HL-60 (cell line): ENCODE measurements around the gene ACD.

Source experiments
- CTCF ChIP-seq: IDR thresholded peaks from one replicate; pipeline ENCODE4 v1.5.1; 2011; ENCODE audit warnings: low read length, control low read depth, inconsistent platforms; ENCODE audit not compliant: insufficient read depth
- POLR2AphosphoS5 ChIP-seq: IDR thresholded peaks from 2 replicates; pipeline ENCODE4 v1.6.1; 2012; ENCODE audit warnings: low read depth

- TF ChIP-seq CTCF, result no peak
- TF ChIP-seq POLR2AphosphoS5, result no peak
Observed at GRCh38 chr16:67653789-67654402, 6.2 kb downstream of the ACD start.
